Erythroblast (primary cell): ENCODE results near the gene PTPRA.

Experiments used
- GATA1 ChIP-seq: IDR thresholded peaks from 2 replicates; pipeline ENCODE4 v1.6.1; 2011; ENCODE audit warnings: low read depth, mild to moderate bottlenecking, control low read depth, low read length, moderate library complexity
- POLR2A ChIP-seq: IDR thresholded peaks from 2 replicates; pipeline ENCODE4 v1.6.1; 2011; ENCODE audit warnings: mild to moderate bottlenecking, low read length

DNA sequence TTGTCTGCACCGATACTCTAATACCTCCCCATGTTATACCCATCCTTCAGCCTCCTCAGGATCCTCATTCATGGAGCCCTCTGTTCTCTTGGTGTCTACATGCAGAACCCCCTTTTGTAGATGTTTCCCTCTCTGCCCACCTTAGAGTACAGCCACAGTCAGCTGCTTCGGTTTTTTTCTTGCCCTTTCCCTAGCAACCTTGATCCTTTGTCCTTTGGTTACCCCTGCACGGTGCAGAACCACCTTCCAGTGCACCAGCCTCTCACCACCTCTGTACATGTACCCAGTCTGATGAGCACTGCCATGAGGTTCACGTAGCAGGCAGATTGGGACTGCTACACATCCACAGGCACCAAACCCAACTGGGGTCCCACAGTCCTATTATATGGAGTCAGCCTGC, 25.5 kb upstream of the PTPRA start:
- no peak for TF ChIP-seq POLR2A
- no peak for TF ChIP-seq GATA1
